Measurements from ENCODE around the gene MRPL53. TPM values are rescaled to one million over a fixed set of nuclear protein-coding genes. Genes with fewer than 3 reads are reported as not detected.

MRPL53 gene
- total and polyA plus RNA-seq, 2 of the 13 experiments (the other 11 are each of a cell fraction or from before 2014, with no cell fraction given): 34.3 to 51.9 TPM

GRCh38 chr2:74486141-74486540 is 13.7 kb upstream of the MRPL53 start (continued):
- no peak for TF ChIP-seq FOXP1 (IDR thresholded peaks at IDR 0.05)
- TF ChIP-seq FOXP1 (CRISPR knock-in tag; IDR thresholded peaks at IDR 0.05): peak; percentile 74
- no peak for TF ChIP-seq RFX5 (IDR thresholded peaks at IDR 0.05; ENCODE audit: low read depth, low read length)
- peak; percentile 48; the same call in 1 of the 2 replicates for TF ChIP-seq NCOA2 (CRISPR knock-in tag; IDR thresholded peaks at IDR 0.05)
- TF ChIP-seq, protein P1, sequence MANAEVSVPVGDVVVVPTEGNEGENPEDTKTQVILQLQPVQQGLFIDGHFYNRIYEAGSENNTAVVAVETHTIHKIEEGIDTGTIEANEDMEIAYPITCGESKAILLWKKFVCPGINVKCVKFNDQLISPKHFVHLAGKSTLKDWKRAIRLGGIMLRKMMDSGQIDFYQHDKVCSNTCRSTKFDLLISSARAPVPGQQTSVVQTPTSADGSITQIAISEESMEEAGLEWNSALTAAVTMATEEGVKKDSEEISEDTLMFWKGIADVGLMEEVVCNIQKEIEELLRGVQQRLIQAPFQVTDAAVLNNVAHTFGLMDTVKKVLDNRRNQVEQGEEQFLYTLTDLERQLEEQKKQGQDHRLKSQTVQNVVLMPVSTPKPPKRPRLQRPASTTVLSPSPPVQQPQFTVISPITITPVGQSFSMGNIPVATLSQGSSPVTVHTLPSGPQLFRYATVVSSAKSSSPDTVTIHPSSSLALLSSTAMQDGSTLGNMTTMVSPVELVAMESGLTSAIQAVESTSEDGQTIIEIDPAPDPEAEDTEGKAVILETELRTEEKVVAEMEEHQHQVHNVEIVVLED (CRISPR knock-in tag; IDR thresholded peaks at IDR 0.05; ENCODE audit: borderline replicate concordance): no peak
- TF ChIP-seq SOX6 (IDR thresholded peaks at IDR 0.05): no peak
- peak; percentile 45; the same call in 1 of the 2 replicates for TF ChIP-seq SOX6 (CRISPR knock-in tag; IDR thresholded peaks at IDR 0.05)
- TF ChIP-seq ZNF501 (CRISPR knock-in tag; IDR thresholded peaks at IDR 0.05): no peak
- 0 out of 2 replicates have a peak, but pooled peaks have one; percentile 23 for TF ChIP-seq SNAPC2 (CRISPR knock-in tag; IDR thresholded peaks at IDR 0.05)
- TF ChIP-seq PHF8 (CRISPR knock-in tag; IDR thresholded peaks at IDR 0.05): 0 out of 2 replicates have a peak, but pooled peaks have one; percentile 17
- no peak for TF ChIP-seq KMT2B (CRISPR knock-in tag; IDR thresholded peaks at IDR 0.05)
- no peak for TF ChIP-seq E2F5 (CRISPR knock-in tag; conservative IDR thresholded peaks at IDR 0.05)
- TF ChIP-seq ZNF616 (CRISPR knock-in tag; IDR thresholded peaks at IDR 0.05; ENCODE audit: low read depth): no peak
- TF ChIP-seq ZNF83 (CRISPR knock-in tag; IDR thresholded peaks at IDR 0.05; ENCODE audit: borderline replicate concordance): no peak
- no peak for TF ChIP-seq HOXA5 (CRISPR knock-in tag; IDR thresholded peaks at IDR 0.05)
- no peak for TF ChIP-seq ZNF563 (CRISPR knock-in tag; IDR thresholded peaks at IDR 0.05)
- no peak for TF ChIP-seq RBM39 (IDR thresholded peaks at IDR 0.05; ENCODE audit: low read depth, low read length, poor library complexity, severe bottlenecking)
- no peak for TF ChIP-seq ZNF34 (CRISPR knock-in tag; IDR thresholded peaks at IDR 0.05; ENCODE audit: borderline replicate concordance)
- TF ChIP-seq NAIF1 (CRISPR knock-in tag; IDR thresholded peaks at IDR 0.05; ENCODE audit: borderline replicate concordance): no peak
- TF ChIP-seq FOXO1 (CRISPR knock-in tag; IDR thresholded peaks at IDR 0.05): 0 out of 2 replicates have a peak, but pooled peaks have one; percentile 14
- no peak for TF ChIP-seq ZNF567 (CRISPR knock-in tag; IDR thresholded peaks at IDR 0.05; ENCODE audit: borderline replicate concordance)
- TF ChIP-seq ZNF550 (CRISPR knock-in tag; IDR thresholded peaks at IDR 0.05; ENCODE audit: borderline replicate concordance): no peak
- TF ChIP-seq SP140L (CRISPR knock-in tag; IDR thresholded peaks at IDR 0.05; ENCODE audit: borderline replicate concordance): no peak
- TF ChIP-seq, protein P2, sequence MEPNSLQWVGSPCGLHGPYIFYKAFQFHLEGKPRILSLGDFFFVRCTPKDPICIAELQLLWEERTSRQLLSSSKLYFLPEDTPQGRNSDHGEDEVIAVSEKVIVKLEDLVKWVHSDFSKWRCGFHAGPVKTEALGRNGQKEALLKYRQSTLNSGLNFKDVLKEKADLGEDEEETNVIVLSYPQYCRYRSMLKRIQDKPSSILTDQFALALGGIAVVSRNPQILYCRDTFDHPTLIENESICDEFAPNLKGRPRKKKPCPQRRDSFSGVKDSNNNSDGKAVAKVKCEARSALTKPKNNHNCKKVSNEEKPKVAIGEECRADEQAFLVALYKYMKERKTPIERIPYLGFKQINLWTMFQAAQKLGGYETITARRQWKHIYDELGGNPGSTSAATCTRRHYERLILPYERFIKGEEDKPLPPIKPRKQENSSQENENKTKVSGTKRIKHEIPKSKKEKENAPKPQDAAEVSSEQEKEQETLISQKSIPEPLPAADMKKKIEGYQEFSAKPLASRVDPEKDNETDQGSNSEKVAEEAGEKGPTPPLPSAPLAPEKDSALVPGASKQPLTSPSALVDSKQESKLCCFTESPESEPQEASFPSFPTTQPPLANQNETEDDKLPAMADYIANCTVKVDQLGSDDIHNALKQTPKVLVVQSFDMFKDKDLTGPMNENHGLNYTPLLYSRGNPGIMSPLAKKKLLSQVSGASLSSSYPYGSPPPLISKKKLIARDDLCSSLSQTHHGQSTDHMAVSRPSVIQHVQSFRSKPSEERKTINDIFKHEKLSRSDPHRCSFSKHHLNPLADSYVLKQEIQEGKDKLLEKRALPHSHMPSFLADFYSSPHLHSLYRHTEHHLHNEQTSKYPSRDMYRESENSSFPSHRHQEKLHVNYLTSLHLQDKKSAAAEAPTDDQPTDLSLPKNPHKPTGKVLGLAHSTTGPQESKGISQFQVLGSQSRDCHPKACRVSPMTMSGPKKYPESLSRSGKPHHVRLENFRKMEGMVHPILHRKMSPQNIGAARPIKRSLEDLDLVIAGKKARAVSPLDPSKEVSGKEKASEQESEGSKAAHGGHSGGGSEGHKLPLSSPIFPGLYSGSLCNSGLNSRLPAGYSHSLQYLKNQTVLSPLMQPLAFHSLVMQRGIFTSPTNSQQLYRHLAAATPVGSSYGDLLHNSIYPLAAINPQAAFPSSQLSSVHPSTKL (CRISPR knock-in tag; IDR thresholded peaks at IDR 0.05): 0 out of 2 replicates have a peak, but pooled peaks have one; percentile 12
- TF ChIP-seq TCF7L2 (IDR thresholded peaks at IDR 0.05; ENCODE audit: low read depth, low read length): no peak
- no peak for TF ChIP-seq NR3C1 (CRISPR knock-in tag; IDR thresholded peaks at IDR 0.05)
- no peak for TF ChIP-seq HOXD1 (CRISPR knock-in tag; IDR thresholded peaks at IDR 0.05)
- TF ChIP-seq ZFY (CRISPR knock-in tag; IDR thresholded peaks at IDR 0.05): no peak

Measured in HepG2 (cell line).